IPS-NIHi7 (cell line): ENCODE results near the gene RTF2.

Source experiments
- DNase-seq: peaks from one replicate; pipeline ENCODE4 v3.0.0; 2012; ENCODE audit warnings: mixed read lengths; ENCODE audit errors: extremely low spot score

RTF2 gene, protein sequence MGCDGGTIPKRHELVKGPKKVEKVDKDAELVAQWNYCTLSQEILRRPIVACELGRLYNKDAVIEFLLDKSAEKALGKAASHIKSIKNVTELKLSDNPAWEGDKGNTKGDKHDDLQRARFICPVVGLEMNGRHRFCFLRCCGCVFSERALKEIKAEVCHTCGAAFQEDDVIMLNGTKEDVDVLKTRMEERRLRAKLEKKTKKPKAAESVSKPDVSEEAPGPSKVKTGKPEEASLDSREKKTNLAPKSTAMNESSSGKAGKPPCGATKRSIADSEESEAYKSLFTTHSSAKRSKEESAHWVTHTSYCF

DNA sequence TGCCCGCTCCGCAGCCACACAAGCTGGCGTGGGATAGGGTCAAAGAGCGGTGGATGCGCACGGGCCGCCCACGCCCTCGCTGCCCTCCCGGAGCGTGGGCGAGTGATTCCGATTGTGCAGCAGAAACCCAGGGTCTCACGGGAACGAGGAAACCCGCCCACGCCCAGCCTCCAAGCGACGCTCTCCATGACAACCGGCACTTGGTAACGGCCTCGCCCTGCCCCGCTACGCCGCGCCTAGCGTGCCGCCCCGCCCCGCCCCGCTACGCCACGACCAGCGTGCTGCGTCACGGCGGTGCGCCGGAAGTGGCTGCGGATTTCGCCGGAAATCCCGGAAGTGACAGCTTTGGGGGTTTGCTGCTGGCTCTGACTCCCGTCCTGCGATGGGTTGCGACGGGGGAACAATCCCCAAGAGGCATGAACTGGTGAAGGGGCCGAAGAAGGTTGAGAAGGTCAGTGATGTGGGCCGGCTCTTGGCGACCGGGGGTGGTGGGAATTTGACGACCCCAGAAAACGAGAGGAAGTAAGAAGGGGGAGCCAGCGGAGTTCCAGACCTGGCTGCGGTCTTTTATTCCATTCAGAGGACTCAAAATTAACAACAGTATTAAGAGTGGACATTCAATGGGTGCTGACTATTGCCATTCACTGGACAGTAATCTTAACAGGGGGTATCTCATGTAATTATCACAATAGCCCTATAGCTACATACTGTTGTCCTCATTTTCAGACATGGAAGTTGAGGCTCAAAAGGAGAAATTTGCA lies at the start of gene RTF2:
Gene RTF2, plus strand, starts transcription at position 312 of the 761 bp plus-strand sequence. Its CDS starts 71 bp downstream, at position 383.
- DNase-seq, result peak; percentile 96

DNA sequence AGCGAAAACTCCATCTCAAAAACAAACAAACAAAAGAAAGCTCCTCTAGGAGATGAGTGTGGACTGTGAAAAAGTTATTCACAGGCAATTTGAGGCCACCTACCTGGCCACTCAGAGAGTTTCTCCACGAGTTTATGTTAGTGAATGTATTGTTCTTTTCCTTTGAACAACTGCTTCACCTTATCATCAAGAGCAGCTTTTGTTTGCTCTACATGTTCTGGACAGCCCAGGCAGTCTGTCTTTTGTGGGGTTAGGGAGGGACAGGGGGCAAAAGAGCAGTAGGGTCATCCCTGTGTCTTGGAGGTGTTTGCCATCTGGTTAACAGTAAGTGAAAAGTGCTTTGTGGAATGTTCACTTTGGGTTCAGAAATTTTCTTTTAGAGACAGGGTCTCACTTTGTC lies 48.4 kb upstream of the RTF2 start:
- no peak for DNase-seq

- DNase-seq, result no peak
Observed at GRCh38 chr20:56420940-56421688, 47.3 kb upstream of the RTF2 start.

DNA sequence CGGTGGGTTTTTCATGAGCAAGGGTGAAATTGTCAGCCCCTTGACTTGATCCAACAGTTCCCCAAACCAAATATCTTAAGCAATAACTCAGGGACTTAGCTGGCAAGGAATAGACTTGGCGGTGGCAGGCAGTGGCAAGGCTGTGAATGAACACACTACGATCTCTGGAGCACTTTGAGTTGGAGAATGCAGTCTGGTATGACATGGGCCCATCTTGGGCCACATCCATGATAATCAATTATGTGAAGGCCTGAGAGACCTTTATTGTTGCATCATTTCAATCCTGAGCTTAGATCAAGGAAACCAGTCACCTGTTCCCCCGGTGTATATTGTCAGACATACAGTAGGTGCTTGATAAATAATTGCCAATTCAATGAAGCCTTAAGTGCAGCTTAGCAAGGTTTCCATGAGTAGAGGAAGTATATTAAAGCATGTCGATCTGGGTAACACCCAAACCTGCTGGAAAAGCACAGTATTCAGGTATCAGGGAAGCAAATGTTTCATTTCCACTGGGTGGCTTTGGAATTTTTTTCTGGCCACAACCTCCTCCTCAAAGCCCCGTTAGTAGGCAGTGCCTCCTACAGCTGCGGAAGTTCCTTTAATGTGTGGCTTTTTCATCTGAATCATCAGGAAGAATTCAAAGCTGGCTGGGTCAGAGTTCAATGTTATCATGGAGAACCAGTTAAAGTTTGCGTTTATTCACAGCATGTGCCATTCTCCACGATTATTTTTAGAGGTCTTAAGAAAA lies 46.2 kb upstream of the RTF2 start:
- DNase-seq, result no peak

- peak; percentile 48 for DNase-seq
Observed at GRCh38 chr20:56422824-56423189, 45.6 kb upstream of the RTF2 start.

DNA sequence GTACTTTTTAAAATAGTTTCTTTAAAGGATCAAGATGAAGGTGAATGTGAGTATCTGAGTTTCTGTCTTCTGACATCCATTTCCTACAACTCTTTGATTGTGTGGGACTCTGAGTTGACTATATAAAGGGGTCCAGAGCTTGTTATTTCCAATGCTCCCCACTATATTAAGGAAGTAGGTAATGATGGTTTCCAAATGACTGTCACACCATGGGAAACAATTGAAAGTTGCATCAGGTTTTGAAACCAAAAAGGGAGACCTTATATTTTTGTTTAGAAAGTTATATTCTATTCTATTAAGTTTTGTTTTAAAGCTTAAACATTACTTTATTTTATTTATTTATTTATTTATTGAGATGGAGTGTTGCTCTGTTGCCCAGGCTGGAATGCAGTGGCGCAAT lies 45.2 kb upstream of the RTF2 start:
- DNase-seq, result no peak

DNA sequence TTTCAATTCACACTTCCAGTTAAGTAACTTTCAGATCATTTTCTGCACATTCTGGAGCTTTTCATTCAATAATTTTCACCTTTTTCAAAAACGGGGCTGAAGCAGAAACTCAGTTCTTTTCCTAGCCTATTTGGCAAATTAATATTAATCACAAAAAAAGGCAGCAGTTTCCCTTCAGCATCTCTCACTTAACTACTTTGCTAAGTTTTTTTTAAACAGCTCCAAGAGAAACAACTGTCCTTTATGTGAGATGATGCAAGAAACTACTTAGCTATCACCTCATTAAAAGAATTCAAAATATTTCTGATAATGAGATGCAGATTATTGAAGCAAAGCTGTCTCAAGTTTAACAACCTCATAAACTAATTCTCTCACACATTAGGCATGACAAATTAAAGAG lies 44.5 kb upstream of the RTF2 start:
- DNase-seq, result no peak

DNA sequence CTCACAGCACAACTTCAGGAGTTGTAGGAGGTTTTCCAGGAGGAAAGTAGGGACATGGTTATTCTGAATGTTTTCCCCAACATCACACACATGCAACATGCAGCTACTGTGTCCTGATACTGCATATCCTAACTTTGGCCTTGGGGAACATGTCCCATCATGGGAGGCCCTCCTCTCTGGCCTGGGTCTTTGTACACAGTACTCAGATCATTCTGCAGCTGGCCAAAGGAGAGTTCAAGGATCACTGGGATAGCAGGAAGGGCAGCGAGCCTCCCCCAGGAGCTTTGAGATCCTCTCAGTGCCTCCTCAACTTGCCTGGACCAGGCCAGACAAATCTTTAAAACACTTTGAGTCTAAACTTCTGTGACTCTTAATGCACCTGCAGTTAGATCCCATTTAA lies 43.5 kb upstream of the RTF2 start:
- no peak for DNase-seq

DNA sequence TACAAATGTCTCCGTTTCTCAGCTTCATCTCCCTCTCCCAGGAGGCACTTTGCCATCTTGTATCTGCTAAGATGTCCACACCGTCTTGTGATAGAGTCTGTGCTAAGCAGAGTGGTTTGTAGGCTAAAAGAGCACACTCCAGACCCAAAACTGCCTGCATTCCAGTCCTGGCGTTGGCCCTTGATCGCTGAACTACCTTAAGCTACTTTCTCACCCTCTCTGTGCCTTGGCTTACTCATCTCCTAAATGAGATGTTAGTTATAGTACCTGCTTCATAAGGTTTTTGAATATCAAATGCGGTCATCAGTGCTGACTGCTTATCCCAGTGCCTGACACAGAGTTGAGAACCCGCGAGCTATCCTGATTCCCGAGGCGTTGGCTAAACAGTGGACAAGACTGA lies 42.4 kb upstream of the RTF2 start:
- no peak for DNase-seq

- no peak for DNase-seq
Observed at GRCh38 chr20:56426926-56427325, 41.5 kb upstream of the RTF2 start.

DNA sequence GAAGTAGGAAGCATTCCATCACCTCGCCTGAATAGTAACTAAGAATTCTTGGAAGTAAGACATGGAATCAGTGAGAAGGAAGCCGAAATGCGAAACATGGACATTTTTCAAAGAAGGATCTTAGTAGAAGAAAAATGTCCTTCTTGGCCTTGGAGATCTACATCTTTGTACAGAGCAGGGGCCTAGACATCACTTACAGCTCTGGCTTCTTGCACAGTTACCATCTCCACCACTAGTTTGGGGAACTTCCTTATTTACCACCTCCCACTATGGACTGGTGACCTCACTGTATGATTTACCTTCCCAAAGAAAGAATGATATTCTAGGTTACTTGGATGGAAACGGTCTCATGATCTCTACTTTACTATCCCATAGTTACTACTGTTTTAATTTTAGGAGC lies 40.6 kb upstream of the RTF2 start:
- no peak for DNase-seq

DNA sequence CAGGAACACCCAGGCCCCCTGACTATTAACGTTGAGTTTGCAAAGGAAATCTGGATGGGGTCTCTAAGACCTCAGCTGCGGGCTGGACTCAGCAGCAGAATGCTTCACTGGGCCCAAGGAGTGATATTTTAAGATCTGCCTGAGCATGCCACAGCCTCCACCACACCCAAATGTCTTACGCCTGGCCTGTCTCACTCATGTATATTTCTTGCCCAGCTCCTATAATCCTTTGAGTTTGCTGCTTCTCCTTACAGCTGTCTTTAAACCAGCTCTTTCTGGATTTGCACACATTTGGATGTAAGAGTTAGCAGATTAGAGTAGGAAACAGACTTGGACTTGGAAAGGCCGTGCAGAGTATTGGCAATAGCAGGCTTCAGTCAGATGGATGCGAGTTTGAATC lies 40.0 kb upstream of the RTF2 start:
- DNase-seq, result no peak

DNA sequence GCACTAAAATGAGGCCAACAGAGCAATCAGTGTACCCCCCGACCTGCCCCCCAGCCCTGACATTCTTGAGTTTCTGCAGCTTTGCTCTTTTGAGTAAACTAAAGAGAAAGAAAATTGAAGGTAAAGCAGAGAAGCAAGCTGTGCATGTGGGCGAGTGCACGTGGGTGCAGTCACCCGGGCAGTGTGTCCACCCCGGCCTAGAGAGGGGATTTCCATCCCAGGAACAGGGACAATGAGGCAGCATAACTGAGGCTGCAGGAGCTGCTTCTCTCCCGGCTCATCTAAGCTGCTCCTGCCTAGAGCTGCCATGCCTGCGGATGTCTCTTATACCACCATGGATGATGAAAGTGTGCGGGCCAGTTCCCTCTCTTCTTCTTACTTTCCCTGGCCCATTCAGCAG lies 39.5 kb upstream of the RTF2 start:
- no peak for DNase-seq

GRCh38 chr20:56429502-56429901 lies 38.9 kb upstream of the RTF2 start:
- no peak for DNase-seq

- DNase-seq, result no peak
Observed at GRCh38 chr20:56429941-56430340, 38.5 kb upstream of the RTF2 start.

- DNase-seq, result no peak
Observed at GRCh38 chr20:56430461-56430860, 38.0 kb upstream of the RTF2 start.

DNA sequence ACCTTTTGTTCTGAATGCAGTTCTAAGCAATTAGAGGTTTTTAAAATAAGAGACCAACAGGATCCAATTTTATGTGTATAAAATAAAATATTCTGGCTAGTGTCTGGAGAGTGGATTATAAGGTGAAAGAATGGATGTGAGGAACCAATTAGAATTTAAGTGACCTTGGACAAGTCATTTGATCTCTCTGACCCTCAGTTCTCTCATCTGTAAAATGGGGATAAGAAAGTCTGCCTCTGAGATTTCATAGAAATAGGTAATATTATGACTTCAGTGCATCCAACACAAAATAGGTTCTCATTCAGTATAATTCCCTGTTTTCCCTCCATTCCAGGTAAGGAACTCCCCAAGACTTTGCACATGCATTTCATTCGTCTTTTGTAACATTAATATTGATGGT lies 37.5 kb upstream of the RTF2 start:
- DNase-seq, result no peak

- DNase-seq, result no peak
Observed at GRCh38 chr20:56431471-56431870, 37.0 kb upstream of the RTF2 start.

GRCh38 chr20:56433221-56433879 lies 35.1 kb upstream of the RTF2 start:
- DNase-seq, result no peak

DNA sequence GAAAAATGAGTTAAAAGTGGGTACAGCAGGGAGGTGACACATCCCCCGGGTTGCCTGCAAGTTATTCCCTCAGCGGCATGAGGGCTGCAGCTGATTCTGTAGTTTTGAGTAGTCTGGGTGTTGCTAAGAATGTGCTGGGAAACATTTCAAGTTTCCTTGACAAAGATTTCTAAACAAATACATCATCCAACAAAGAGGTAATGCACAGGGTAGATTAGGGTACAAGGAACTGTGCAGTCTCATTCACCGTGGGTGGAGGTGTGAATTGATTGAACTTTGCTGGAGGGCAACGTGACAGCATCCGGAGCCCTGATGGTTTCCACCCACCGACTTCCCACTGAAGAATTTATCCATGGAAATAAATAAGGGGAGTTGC lies 34.6 kb upstream of the RTF2 start:
- DNase-seq, result no peak

DNA sequence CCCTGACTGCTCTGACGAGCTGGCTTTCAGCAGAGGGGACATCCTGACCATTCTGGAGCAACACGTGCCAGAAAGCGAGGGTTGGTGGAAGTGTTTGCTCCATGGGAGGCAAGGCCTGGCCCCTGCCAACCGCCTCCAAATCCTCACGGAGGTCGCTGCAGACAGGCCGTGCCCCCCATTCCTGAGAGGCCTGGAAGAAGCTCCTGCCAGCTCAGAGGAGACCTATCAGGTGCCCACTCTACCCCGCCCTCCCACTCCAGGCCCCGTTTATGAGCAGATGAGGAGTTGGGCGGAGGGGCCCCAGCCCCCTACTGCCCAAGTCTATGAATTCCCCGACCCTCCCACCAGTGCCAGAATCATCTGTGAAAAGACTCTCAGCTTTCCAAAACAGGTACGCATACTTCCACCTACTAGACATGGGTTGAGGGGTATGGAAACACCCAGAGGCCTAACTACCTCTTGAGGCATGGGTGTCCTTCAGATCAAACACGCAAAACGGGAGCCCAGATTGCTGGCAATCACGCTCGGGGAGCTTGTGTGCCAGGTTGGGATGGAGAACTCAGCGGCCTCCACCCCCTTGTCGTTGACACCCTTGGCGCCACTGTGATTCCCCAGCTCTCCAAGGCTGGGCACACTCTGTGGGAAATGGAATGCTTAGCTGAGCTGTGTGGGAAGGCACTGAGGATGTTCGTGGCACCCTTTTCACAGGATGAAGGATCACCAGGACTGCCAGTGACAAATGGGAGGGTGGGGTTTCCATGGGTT lies 31.0 kb upstream of the RTF2 start:
- DNase-seq, result no peak
